CD1c-positive myeloid dendritic cell (primary cell): ENCODE measurements around the gene LSM12.

Experiments
- DNase-seq: peaks from one replicate; pipeline ENCODE4 v3.0.0-alpha.2; 2016; ENCODE audit errors: extremely low spot score

Gene LSM12

GRCh38 chr17:43987131-43988021, 79.1 kb downstream of the LSM12 start:
- no peak for DNase-seq

- DNase-seq: no peak
Observed at GRCh38 chr17:43986225-43986981, 80.1 kb downstream of the LSM12 start.

GRCh38 chr17:43984521-43984920, 82.0 kb downstream of the LSM12 start:
- DNase-seq: no peak
